Neural progenitor cell (in vitro differentiated cells): Measurements from ENCODE around the gene C1orf210.

Experiments
- CTCF ChIP-seq: fragments of 200-600 bp; sonication (generic); IDR thresholded peaks from 2 replicates; pipeline ENCODE4 v1.5.1; 2017; ENCODE audit warnings: antibody characterized with exemption, mild to moderate bottlenecking
- EZH2phosphoT487 ChIP-seq: fragments of 200-600 bp; sonication (generic); IDR thresholded peaks from 2 replicates; pipeline ENCODE4 v1.6.1; 2017; ENCODE audit warnings: antibody characterized with exemption

GRCh38 chr1:43276673-43277072 lies 8.7 kb downstream of the C1orf210 start:
- TF ChIP-seq CTCF = no peak
- no peak for TF ChIP-seq EZH2phosphoT487
